NCI-H1417 treated with DMSO at 0.1 percent for 48 hours (cell line): ENCODE data around the gene LLGL2.

Experiments used
- DNase-seq: peaks from one replicate; lab custom pipeline; 2025; lab: John Stamatoyannopoulos, UW

LLGL2 gene

DNA sequence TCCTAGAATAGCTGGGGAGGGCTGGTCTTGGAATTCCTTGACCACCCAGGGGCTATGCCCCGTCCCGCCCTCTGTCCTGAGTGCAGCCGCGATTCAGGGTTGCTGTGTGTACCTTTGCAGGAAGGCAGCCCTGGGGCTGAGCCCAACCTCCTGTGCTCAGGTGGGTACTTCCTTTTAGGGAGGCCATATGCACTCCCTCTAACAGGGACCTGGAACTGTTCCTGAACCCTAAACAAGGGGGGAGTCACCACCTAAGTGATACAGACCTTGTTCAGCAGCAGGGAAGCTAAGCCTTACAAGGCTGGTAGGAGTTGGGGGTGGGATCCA lies 24.6 kb downstream of the LLGL2 start:
- DNase-seq: no peak

DNA sequence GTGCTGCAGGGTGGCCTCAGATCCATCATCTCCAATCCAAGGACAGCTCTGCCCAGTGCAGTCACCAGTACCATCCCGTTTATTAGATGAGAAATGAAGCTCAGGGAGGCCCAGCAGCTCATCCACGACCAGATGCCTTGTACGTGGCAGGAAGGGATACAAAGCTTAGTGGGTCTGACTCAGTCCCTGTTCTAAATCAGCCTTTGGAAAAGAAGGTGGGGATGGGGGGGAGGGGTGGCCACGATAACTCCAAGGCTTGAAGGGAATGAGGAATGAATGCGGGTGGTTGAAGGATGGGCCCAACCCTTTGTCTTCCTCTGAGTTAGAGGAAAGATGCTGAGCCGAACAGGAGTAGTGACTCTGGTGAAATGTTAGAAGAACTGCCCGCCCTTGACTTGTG lies 25.8 kb downstream of the LLGL2 start:
- DNase-seq: no peak

DNA sequence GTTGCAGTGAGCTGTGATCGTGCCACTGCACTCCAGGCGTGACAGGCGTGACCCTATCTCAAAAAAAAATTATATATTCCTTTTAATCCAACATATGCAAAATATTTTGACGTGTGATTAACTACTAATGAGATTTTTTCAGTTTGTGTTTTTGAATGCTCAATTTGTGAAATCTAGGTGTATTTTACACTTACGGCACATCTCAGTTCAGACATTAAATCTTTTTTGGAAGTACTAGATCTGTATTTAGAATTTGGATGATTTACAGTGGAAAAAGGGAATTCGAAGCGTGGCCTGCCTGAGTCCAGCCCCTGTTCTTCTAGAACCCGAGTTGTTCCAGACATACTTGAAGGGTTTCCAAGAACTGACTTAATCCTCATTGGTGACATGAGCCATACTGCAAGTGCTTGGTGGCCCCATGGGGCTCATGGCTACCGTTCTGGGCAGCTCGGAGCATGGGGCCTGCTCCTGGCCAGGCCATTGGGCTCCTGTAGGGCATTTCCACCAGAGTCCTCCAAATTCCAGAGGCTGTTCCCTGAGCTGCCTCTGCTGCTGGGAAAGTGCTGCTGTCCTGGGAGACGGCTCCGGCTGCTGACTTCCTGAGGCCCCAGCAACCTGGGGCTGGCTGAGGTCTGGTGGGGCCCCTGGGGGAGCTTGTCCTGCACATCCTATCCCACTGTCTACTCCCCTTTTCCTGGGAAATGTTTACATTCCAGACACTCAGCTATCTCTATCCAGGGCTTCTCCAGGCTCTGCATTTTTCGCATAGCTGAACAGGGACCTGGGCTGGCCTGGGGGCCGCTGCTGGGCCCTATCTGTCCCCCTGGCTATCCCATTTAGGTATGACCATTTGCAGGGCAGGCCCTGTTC lies 27.2 kb downstream of the LLGL2 start:
- DNase-seq: no peak

DNA sequence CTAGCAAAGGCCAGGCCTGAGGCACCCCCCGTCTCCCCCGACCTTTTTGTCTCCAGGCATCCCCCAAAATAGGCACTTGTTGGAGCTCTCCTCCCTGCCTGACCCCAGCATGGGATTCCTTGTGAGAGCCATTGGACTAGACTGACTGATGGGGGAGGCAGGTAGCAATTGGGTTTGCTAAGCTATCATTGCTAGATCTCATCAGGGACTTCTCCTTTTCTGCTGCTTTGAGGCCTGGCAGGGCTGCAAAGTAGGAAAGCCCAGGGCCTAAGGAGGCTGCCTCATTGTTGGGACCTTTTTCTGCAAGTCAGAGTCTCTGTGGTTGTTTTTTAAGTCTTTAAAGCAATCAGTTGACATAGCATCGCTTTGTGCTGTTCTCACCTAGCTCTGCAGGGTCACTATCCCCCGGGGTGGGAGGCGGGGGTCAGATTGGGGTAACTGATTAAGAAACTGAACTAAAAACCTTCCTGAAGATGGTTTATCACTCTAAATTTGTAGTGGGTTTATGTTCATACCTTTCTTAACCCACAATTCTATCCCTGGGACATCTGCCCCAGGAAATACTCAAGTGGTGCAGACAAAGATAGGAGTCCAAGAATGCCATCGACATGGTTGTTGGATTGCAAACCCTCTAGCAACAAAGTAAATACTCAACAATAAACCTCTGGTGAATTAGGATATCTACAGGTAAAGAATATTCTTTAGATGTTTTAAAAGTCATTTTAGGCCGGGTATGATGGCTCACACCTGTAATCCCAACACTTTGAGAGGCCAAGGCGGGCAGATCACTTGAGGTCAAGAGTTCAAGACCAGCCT lies 28.0 kb downstream of the LLGL2 start:
- no peak for DNase-seq

DNA sequence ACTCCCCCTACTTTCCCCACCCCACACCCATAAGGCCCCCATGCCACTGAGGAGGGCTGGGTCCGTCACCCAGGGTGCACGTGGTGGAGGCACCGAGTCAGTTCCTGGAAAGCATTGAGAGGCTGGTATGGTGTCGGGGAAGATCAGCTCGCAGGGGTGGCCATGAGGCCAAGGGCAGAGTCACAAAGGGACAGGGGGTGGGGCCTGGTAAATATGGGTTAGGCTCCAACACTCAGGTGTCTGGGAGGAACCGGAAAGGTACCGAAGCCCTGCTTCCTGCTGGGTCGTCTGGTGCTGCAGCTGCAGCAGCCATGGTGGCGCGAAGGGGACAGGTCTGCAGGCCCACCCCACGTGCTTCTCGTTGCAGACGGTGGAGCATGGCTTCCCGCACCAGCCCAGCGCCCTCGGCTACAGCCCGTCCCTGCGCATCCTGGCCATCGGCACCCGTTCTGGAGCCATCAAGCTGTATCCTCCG lies 30.2 kb downstream of the LLGL2 start:
- DNase-seq: no peak

DNA sequence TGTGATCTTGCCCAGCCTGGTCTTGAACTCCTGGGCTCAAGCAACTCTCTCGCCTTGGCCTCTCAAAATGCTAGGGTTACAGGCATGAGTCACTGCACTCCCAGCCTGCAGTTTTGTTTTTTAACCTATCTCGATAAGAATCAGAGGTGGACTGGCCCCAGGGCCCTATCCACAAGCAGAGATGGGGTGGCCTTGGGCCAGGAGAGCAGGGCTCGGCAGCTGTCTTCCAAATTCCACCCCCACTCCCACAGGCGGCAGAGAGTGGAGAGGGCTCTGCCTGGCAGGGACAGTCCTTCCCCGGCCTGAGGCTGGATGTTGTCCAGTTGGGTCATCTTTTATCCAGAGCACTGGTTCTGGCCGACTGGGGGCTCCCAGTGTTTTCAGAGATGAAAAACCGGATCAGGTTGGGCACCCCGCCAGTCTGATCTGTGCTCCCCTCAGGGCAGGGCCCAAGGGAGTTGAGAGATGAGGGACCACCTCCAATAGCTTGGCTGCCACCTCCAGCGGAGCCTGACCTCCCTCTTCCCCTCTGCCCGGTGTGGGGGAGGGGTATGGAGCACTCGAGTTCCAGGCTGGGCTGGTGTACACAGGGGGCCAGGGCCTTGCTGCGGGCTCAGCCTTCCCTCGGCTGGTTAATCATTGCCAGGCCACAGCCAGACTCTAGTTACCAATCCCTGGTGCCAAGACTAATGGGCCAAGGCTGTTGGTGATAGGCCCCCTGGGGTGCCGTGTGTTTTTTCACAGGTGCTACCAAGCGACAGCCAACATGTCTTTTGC lies 31.8 kb downstream of the LLGL2 start:
- no peak for DNase-seq

DNA sequence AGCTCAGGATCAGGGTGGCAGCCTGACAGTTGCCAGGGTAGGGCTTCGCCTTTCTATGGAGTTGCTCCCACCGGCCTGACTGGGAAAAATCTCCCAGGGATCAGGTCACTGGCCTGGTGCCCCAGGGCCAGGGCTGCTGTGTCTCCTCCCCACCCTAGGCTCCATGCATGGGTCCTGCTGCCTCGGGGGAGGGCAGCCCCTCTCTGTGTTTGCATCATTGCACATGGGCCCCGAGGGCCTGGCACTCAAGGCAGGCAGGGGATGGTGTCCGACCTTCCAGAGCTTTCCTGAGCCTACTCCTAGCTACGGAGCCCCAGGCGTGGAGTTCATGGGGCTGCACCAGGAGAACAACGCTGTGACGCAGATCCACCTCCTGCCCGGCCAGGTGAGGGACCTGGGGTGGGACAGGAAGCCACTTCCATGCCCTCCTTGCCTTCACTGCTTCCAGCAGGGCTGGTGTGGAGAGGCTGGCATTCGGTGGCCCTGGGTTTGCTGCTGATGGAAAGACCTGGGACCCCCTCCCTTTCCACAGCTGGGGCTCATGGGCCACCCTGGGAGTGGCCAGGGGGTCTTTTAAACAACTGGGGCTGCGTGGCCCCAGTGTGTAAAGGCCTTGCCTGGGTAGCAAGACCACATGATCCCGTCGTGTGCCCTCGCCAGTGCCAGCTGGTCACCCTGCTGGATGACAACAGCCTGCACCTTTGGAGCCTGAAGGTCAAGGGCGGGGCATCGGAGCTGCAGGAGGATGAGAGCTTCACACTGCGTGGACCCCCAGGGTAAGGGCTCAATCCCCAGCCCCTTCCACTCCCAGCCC lies 32.6 kb downstream of the LLGL2 start:
- no peak for DNase-seq

DNA sequence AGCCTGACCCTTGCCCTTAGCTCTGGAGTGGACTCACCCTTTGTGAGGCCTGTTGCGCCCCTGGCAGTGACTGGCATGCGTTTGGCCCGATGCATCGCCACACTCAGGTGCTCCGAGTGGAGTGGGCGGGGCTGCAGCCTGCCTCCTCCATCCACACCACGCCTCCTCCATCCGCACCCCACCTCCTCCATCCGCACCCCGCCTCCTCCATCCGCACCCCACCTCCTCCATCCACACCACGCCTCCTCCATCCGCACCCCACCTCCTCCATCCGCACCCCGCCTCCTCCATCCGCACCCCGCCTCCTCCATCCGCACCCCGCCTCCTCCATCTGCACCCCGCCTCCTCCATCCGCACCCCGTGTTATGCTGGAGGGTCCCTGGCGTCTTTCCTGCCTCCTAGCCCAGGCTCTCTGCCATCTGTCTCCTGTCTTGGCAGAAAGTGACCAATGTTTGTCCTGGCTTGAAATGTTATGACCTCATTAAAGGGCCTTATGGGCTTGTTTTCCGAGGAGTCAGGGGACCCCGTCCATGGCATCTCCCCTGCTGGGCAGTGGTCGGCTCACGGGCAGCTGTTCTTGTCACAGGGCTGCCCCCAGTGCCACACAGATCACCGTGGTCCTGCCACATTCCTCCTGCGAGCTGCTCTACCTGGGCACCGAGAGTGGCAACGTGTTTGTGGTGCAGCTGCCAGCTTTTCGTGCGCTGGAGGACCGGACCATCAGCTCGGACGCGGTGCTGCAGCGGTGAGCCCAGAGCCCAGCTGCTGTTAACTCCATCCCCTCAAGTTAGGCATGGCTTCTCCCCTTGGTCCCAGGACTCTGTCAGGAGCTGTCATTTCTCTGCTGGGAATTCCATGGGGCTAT lies 33.4 kb downstream of the LLGL2 start:
- DNase-seq: no peak

DNA sequence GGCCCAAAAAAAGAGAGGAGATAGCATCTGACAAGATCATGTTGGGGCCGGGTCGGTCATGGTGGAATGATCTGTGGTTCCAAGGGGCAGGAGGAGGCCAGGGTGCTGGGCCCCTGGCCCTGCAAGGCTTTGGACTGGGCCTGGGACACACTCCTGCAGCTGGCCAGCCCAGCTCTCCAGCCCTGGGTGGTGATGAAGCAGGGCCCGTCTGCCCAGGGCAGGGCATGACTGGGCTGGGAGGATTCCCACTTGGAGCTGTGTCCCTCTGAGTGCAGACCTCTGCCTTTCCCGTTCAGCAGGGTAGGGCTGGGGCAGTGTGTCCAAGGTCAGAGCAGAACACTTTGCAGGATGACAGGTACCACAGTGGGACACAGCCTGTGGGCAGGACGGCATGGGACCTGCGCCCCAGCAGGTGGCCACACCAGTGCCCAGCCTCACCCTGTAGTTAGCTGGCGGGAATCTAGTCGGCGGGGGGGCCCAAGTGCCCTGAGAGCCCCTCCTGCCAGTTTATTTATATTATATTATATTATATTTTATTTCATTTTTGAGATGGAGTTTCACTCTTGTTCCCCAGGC lies 34.5 kb downstream of the LLGL2 start:
- DNase-seq: no peak

DNA sequence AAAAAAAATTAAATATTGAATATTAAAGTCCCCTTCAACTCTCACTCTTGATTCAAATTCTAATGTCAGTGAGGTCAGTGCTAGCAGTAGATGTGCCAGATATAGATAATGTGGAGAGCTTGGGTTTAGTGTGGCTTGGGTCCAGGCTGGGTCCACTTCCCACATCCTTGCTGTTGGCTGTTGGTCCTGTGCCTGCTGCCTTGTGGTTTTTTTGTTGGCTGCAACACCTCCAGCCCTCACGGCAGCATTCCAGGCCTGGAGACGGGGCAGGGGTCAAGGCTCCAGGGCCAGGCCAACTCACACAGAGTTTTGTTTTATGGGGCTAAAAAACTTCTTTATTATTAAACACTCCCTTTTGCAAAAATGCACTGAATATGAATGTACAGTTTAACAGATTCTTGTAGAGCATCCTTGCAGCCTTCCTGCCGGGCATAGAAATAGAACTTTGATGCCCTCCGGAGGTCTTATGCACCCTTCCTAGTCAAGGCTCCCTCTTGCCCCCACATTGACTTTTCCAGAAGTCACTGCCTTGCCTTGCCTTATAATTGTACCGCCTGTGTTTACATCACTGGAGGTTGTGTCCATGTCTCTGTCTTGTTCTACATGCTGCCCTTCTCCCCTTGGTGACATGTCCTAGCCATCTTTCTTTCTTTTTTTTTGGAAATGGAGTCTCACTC lies 36.6 kb downstream of the LLGL2 start:
- DNase-seq: no peak

DNA sequence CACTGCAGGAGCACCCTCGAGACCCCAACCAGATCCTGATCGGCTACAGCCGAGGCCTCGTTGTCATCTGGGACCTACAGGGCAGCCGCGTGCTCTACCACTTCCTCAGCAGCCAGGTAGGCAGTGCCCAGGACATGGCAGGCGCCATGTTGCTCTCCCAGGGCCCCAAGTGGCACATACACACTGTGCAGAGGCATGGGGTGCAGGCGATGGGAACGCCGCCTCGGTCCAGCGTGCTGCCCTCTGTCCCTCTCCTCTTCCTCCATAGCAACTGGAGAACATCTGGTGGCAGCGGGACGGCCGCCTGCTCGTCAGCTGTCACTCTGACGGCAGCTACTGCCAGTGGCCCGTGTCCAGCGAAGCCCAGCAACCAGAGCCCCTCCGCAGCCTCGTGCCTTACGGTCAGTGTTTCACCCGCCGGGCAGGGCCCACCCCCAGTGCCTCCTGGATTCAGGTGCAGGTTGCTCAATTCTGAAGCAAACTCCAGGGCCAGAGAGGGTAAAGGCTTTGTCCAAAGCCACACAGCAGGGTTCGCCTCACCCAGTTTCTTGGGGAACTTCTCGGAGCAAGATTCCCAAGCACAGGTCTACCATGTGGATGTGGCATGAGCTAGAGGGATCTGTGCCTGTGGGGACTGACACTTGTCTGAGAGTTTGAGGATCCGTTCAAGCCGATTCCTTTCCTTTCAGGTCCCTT lies 37.7 kb downstream of the LLGL2 start:
- no peak for DNase-seq

DNA sequence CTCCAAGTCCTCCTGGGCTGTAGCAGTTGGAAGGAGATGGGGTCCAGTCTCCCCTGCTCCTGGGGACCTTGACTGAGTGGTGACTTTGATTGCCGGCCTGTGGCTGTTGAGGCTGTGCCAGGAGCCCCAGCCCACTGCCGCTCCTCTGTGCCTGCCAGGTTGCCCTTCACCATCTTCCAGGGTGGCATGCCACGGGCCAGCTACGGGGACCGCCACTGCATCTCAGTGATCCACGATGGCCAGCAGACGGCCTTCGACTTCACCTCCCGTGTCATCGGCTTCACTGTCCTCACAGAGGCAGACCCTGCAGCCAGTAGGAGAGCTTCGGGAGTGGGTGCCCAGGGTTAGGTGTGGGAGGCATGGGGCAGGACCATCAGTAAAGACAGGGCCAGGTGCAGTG lies 38.7 kb downstream of the LLGL2 start:
- no peak for DNase-seq

DNA sequence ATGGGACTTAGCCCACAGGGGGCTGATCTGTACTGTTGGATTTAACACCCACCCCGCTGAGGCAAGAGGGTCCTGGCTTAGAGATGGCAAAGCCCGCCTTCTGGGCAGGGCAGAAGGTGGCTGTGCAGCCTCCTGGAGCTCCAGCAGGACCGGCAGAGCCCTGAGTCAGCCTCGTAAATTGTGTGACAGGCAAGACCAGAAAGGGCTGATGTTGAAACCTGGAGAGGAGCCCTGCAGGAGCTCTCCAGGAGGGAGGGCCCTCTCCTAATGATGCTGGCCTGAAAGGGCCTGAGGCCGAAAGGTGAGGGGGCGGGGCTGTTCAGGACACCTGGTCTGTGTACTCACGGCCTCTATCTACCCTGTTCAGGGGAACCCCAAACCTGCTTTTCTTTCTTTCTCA lies 39.6 kb downstream of the LLGL2 start:
- no peak for DNase-seq

DNA sequence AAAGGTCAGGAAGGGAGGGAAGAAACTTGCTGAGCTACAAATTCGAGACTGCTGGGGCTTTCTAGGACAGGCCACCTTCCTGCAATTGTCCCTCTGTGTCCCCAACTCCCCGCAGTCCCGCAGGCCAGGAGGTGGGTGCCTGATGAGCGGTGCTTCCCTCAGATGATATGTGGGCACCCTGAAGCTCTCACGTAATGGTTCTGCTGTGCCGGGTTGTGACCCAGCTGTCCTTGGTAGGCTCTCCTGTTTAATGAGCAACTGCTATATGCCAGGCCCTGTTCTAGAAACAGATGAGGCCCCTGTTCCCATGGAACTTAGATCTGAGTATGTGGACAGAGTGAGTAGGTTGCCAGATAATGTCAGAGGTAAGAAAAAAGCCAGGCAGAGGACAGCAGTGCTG lies 40.1 kb downstream of the LLGL2 start:
- DNase-seq: no peak

DNA sequence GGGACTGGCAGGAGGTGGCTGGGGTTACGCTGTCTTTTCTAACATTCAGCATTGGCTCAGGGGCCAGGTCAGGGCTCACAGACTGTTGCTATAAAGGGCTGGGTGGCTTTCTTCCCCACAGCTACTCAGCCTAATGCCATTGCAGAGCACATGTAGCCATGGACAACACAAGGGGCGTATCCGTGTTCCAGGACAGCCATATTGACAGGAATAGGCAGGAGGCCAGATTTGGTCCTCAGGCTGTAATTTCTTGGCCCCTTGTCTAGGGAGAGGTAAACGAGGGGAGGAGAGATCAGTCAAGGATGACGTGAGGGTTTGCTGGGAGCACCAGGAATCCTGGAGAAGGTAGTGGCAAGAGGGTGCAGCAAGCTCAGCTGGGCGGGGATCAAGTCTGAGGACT lies 40.9 kb downstream of the LLGL2 start:
- no peak for DNase-seq

DNA sequence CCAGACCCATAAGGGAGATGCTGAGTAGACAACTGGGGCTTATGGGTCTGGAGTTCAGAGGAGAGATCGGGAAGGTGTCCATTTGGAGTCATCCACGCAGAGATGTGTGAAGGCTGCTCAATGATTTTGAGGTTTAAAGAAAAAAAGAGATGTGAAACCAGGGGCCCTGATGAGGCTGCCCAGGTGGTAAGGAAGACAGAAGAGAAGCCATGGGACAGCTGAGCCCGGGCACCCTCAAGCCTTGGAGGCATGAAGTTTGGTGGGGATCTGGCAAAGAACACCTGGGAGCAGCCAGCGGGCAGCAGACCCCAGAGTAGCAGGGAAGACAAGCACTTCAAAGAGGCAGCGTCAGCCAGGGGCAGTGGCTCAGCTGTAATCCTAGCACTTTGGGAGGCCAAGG lies 41.3 kb downstream of the LLGL2 start:
- DNase-seq: no peak

DNA sequence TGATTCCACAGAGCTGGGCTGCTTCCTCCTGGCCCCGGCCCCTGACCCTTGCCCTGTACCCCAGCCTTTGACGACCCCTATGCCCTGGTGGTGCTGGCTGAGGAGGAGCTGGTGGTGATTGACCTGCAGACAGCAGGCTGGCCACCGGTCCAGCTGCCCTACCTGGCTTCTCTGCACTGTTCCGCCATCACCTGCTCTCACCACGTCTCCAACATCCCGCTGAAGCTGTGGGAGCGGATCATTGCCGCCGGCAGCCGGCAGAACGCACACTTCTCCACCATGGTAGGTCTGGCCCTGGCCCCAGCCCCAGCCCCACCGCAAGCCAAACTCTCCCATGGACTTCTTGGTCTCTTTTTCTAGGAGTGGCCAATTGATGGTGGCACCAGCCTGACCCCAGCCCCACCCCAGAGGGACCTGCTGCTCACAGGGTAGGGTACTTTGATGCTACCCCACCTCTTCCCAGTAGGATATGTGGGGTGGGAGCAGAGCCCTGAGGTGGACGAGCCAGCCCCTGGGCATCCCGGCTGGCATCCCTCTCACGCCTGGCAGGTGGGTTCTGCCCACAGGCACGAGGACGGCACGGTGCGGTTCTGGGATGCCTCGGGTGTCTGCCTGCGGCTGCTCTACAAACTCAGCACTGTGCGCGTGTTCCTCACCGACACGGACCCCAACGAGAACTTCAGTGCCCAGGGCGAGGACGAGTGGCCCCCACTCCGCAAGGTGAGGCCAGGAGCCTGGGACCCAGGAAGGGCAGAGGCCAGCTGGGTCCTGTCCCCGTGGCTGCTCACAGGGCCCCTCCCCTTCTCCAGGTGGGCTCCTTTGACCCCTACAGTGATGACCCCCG lies 43.1 kb downstream of the LLGL2 start:
- DNase-seq: no peak

DNA sequence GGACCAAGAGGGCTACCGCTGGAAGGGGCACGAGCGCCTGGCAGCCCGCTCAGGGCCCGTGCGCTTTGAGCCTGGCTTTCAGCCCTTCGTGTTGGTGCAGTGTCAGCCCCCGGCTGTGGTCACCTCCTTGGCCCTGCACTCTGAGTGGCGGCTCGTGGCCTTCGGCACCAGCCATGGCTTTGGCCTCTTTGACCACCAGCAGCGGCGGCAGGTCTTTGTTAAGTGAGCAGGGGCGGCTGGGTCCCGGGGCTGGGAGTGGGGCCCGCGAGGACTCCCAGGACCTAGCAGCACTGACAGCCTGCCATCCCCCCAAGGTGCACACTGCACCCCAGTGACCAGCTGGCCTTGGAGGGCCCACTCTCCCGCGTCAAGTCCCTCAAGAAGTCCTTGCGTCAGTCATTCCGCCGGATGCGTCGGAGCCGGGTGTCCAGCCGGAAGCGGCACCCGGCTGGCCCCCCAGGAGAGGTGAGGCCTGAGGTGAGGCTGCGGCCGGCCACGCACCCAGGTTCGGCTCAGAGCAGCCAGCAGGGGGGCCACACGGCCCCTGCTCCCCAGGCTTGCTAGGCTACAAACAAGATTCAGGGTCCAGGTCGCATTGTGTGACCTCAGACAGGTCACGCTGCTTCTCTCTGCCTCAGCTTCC lies 44.7 kb downstream of the LLGL2 start:
- DNase-seq: no peak
